ENCODE measurements around the gene CITED4. TPM values are rescaled to one million over a fixed set of nuclear protein-coding genes. Genes with fewer than 3 reads are reported as not detected.

The CITED4 gene
- total RNA-seq, 1 experiment from 2014 or later: 10.6 TPM

DNA sequence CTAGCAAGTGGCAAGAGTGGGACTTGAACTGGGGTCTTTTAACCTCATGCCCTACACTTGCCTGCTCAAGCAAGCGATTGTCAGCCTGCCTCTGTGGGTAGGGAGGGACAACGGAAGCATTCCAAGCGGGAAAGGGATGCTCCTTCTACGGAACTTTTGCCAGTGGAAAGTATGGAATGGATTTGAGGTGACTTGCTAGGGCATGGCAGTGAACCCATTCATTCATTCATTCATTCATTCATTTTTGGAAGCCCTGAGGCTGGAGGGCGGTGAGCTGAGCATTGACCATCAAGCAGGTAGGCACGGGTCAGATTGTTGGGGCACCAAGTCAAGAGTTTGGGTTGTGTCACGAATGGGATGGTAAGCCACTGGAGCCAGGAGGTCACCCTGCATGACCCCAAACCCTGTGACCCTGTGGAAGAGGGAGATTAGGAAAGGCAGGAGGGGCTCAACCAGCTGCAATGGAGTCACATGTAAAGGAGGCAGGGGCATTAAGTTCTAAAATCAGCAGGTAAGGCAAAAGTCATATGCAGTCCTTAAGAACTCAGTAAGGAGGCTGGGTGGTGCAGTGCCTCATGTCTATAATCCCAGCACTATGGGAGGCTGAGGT is 11.8 kb upstream of the CITED4 start:
- H3K36me3 ChIP-seq (ENCODE audit: low read depth, low read length): peaks cover 8% of the 10 kb centered on the region; the same call in 1 of the 2 replicates
- no peak overlapping the region for H3K4me2 ChIP-seq (ENCODE audit: low read length)
- H3K4me1 ChIP-seq (ENCODE audit: insufficient read depth, low read length): peaks cover 40% of the 10 kb centered on the region
- no peaks in the 10 kb centered on the region for H3K79me2 ChIP-seq (ENCODE audit: low read length)
- ChIA-PET CTCF (no interaction called here), POLR2A (ENCODE audit: unreplicated experiment) (no interaction called here)
- H3K27ac ChIP-seq (ENCODE audit: low read length): no peak overlapping the region
- H2AFZ ChIP-seq (ENCODE audit: low read length): no peak overlapping the region
- H3K9ac ChIP-seq (ENCODE audit: low read length): no peak overlapping the region
- H3K27me3 ChIP-seq (ENCODE audit: low read length): no peaks in the 10 kb centered on the region
- BruUV-seq (replicated peaks): no TSS peak
- DNase-seq: no peak
- peaks cover 14% of the 10 kb centered on the region for H3K9me3 ChIP-seq (ENCODE audit: low read length)
- no peaks in the 10 kb centered on the region for H4K20me1 ChIP-seq (ENCODE audit: low read length)
- intact Hi-C loops (cut with micrococcal nuclease): no loop called here
- H3K4me3 ChIP-seq (ENCODE audit: low read length): no peak overlapping the region
- H3F3A ChIP-seq (ENCODE audit: low read length, unreplicated experiment): peaks cover 9% of the 10 kb centered on the region
- H3K9me2 ChIP-seq (replicated peaks; ENCODE audit: low read length): no peaks in the 10 kb centered on the region
- ATAC-seq: no peak
- no peak for TF ChIP-seq CTCF (conservative IDR thresholded peaks at IDR 0.05; ENCODE audit: low read depth, low read length)
- no peak for TF ChIP-seq EZH2phosphoT487 (IDR thresholded peaks at IDR 0.05; ENCODE audit: borderline replicate concordance, low read length)
- TF ChIP-seq EZH2 (IDR thresholded peaks at IDR 0.05; ENCODE audit: low read length, unreplicated experiment): no peak

- Histone ChIP-seq H4K20me1 (ENCODE audit: low read length) (no peaks in the 10 kb centered on the region), H3K79me2 (ENCODE audit: low read length) (no peaks in the 10 kb centered on the region), H3K36me3 (ENCODE audit: low read depth, low read length) (peaks cover 8% of the 10 kb centered on the region; the same call in 1 of the 2 replicates), H3K4me1 (ENCODE audit: insufficient read depth, low read length) (peaks cover 33% of the 10 kb centered on the region), H3K27ac (ENCODE audit: low read length) (no peak overlapping the region), H2AFZ (ENCODE audit: low read length) (no peak overlapping the region), H3K9ac (ENCODE audit: low read length) (no peak overlapping the region), H3K9me3 (ENCODE audit: low read length) (peaks cover 14% of the 10 kb centered on the region), H3F3A (ENCODE audit: low read length, unreplicated experiment) (peaks cover 9% of the 10 kb centered on the region), H3K9me2 (replicated peaks; ENCODE audit: low read length) (no peaks in the 10 kb centered on the region), H3K27me3 (ENCODE audit: low read length) (no peaks in the 10 kb centered on the region), H3K4me3 (ENCODE audit: low read length) (no peak overlapping the region), H3K4me2 (ENCODE audit: low read length) (no peak overlapping the region)
- DNase-seq (no peak), ATAC-seq (no peak)
- intact Hi-C loops (cut with micrococcal nuclease): no loop called here
- ChIA-PET CTCF (no interaction called here), POLR2A (ENCODE audit: unreplicated experiment) (no interaction called here)
- TF ChIP-seq EZH2phosphoT487 (IDR thresholded peaks at IDR 0.05; ENCODE audit: borderline replicate concordance, low read length): no peak
- no peak for TF ChIP-seq EZH2 (IDR thresholded peaks at IDR 0.05; ENCODE audit: low read length, unreplicated experiment)
- TF ChIP-seq CTCF (conservative IDR thresholded peaks at IDR 0.05; ENCODE audit: low read depth, low read length): no peak
- no TSS peak for BruUV-seq (replicated peaks)
These were observed 10.1 kb upstream of the CITED4 start for GRCh38 chr1:40872276-40872675.

DNA sequence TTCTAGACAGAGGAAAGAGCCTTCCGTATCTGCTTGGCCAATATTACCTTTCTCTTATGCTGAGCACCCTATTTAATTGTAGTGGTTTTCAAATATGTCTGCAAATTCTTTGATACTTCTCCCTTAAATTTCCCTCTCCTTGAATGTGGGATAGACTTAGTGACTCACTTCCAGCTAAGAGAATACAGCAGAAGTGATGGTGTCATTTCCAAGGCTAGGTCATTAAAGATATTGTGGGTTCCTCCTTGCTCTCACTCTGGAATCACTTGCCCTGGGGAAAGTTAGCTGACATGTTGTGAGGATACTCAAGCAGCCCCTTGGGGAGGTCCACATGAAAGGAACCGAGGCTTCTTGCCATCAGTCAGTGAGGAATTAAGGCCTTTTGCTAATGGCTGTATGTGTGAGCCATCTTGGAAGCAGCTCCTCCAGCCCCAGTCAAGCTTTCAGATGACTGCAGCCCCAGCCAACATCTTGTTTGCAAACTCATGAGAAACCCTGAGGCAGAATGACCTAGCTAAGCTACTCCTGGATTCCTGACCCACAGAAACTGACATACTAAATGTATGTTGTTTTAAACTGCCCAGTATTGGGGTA is 8.1 kb upstream of the CITED4 start:
- Histone ChIP-seq H3K4me2 (ENCODE audit: low read length) (no peak overlapping the region), H3K27ac (ENCODE audit: low read length) (peak overlapping the region; percentile 27; the same call in 1 of the 2 replicates), H3K36me3 (ENCODE audit: low read depth, low read length) (no peaks in the 10 kb centered on the region), H3K27me3 (ENCODE audit: low read length) (no peaks in the 10 kb centered on the region), H3K4me3 (ENCODE audit: low read length) (no peak overlapping the region), H3K79me2 (ENCODE audit: low read length) (no peaks in the 10 kb centered on the region), H3K9ac (ENCODE audit: low read length) (no peak overlapping the region), H4K20me1 (ENCODE audit: low read length) (no peaks in the 10 kb centered on the region), H3K4me1 (ENCODE audit: insufficient read depth, low read length) (peaks cover 20% of the 10 kb centered on the region), H3F3A (ENCODE audit: low read length, unreplicated experiment) (peaks cover 2% of the 10 kb centered on the region), H2AFZ (ENCODE audit: low read length) (no peak overlapping the region), H3K9me3 (ENCODE audit: low read length) (0 out of 2 replicates have a peak, but pooled peaks cover 3% of the 10 kb centered on the region), H3K9me2 (replicated peaks; ENCODE audit: low read length) (no peaks in the 10 kb centered on the region)
- ChIA-PET CTCF (no interaction called here), POLR2A (ENCODE audit: unreplicated experiment) (no interaction called here)
- ATAC-seq (no peak; the same call in 1 of the 2 replicates), DNase-seq (peak; percentile 49)
- TF ChIP-seq EZH2 (IDR thresholded peaks at IDR 0.05; ENCODE audit: low read length, unreplicated experiment): no peak
- TF ChIP-seq EZH2phosphoT487 (IDR thresholded peaks at IDR 0.05; ENCODE audit: borderline replicate concordance, low read length): no peak
- TF ChIP-seq CTCF (conservative IDR thresholded peaks at IDR 0.05; ENCODE audit: low read depth, low read length): no peak
- intact Hi-C loops (cut with micrococcal nuclease): no loop called here
- no TSS peak for BruUV-seq (replicated peaks)

All from PC-3 (cell line).